Urothelium cell line (cell line): ENCODE results near the gene MAU2.
"Not testable (repeated sequence)": the region's sequence is repeated elsewhere in the genome, so short reads cannot be mapped to it uniquely, and the experiment has no call there.

Experiments used
- DNase-seq: peaks from one replicate; pipeline ENCODE4 v3.0.0; 2011; ENCODE audit warnings: low spot score, mixed read lengths
- FAIRE-seq: peaks from 2 replicates; lab custom pipeline; 2011; peaks lifted over from hg19 to GRCh38; lab: Jason Lieb, UNC

The MAU2 gene

GRCh38 chr19:19343762-19344161 is 23.1 kb downstream of the MAU2 start:
- FAIRE-seq, result no peak
- DNase-seq, result no peak

DNA sequence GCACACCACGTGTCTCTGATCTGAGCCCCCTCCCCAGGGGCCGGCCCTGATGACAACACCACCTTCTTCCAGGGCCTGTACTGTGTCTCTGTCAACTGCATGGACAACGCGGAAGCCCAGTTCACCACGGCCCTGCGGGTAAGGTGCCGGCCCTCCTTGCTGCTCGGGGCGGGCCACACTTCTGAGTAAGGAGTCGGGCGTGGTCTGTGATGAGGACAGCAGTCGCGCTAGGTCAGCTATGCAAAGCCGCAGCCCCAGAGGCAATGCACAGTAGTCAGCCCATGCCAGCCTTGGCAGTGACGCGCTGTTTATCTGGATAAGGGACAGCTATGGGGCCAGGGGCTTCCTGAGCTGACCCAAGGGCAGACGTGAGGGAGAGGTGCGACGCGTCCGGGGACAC is 24.6 kb downstream of the MAU2 start:
- DNase-seq, result no peak
- FAIRE-seq, result no peak

DNA sequence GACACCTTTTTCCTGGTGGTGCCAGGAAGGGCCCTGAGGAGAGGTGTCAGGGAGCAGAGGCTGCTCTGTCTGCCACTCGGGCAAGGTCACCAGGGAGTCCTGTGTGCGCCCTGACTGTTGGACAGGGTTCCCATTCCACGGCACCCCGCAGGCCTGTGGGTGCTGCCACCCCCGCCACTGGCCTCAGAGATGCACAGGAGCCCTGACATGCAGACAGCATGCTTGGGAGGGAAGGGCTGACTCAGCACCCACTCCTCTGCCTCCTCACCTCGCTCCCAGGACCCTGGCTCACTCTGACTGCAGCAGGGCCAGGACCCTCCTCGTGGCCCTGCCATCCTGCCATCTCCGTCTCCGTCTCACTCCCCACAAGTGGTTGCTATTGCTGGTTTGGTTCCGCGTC is 25.3 kb downstream of the MAU2 start:
- no peak for DNase-seq
- FAIRE-seq, result no peak

- FAIRE-seq, result no peak
- DNase-seq, result no peak
Observed at GRCh38 chr19:19347401-19348110, 26.9 kb downstream of the MAU2 start.

- FAIRE-seq (no peak), DNase-seq (no peak)
Observed at GRCh38 chr19:19348266-19348665, 27.6 kb downstream of the MAU2 start.

GRCh38 chr19:19349365-19349764 is 28.7 kb downstream of the MAU2 start:
- FAIRE-seq (no peak), DNase-seq (no peak)

- not testable (repeated sequence) for FAIRE-seq, DNase-seq
Observed at GRCh38 chr19:19350756-19351155, 30.1 kb downstream of the MAU2 start.

DNA sequence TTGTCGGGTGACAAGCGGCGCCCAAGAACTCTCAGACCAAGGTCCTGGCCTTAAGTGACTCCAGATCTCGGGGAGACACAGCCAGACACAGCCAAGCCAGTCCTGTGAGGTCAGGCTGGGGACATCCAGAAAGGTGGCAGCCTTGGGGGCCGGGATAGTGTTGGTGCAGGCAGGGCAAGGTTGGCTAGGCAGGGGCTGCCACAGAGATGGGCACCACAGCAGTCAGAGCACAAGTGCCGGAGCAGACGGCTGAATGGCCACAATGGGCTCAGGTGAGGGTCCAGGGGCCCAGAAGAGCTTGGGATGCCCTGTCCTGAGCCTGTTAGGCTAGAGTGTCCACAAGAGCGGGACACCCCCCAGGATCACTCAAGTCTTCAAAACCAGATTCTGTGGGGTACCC is 32.2 kb downstream of the MAU2 start:
- no peak for FAIRE-seq
- DNase-seq, result no peak

DNA sequence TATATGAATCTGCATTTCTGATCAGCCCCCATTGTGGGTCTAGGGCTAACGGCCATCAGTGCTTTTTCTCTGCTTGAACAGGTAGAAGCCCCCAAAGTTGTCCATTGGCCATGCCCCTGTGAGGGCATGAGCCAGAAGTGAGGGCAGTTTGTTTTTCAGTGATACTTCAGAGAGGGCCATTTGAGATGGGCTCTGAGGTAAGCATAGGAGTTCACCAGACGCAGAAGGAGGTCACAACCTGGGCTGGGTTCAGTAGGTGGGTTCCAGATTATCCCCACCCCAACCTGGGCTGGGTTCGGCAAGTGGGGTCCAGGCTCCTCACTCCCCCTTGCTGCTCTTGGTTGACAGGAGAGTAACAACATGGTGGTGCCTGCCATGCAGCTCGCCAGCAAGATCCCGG is 33.4 kb downstream of the MAU2 start:
- no peak for FAIRE-seq
- no peak for DNase-seq

DNA sequence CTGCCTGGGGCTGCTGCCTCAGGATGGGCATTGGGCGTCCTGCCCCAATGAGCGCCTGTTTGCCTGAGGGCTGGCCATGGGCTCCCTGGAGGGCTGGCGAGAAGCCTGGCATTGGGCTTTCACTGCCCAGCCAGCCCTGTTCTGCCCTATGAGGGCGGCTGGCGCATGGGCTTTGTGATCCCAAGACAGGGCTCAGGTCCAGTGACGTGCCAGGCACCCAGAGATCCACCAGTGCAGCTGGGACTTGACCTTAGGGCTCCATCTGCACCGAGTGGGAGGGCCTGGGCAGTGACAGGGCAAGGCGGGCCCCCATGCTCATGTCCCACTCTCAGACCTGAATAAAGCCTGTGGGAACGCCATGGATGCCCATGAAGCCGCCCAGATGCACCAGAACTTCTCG is 34.3 kb downstream of the MAU2 start:
- DNase-seq, result no peak
- FAIRE-seq, result no peak

DNA sequence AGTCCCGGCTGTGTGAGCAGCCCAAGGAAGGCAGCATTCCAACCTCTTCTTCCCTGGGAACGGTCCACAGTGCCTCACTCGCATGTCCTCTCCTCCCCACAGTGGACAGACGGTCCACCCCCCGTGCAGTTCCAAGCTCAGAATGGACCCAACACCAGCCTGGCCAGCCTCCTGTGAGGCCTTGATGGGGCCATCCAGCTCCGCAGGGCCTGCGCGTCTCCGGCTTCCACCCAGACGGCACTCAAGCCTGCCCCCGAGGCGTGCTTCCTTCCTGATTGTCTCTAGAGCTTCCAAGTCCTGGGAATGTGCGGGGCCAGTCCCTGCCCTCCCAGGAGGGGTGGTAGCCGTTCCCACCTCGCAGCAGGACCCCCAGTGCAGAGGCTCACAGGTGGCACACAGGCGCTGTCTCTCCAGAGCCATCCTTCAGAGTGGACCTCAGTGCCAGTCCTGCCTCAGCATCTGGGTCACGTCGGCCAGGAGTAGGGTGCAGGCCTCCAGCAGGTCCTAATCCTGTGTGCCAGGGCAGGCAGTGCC is 35.0 kb downstream of the MAU2 start:
- FAIRE-seq, result no peak
- DNase-seq, result no peak

DNA sequence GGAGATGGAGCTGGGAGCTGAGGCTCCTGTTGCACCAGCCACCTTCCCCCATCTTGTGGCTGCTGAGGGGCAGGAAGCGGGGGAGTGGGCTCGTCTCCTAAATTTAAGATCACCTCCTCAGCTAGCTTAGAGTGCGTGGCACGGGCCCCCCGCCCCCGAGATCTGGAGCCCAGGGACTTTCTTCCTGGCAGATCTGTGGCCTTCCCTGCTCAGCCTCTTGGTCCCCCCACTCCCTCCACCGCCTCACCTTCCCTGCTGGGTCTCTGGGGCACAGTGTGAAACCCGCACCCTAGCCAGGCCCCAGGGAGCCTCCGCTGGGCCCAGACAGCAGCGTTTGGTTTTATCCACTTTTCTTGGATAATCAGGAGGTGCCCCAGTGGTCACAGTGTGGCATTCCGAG is 35.9 kb downstream of the MAU2 start:
- DNase-seq, result no peak
- no peak for FAIRE-seq

- FAIRE-seq (no peak), DNase-seq (no peak)
Observed at GRCh38 chr19:19356901-19357566, 36.4 kb downstream of the MAU2 start.

DNA sequence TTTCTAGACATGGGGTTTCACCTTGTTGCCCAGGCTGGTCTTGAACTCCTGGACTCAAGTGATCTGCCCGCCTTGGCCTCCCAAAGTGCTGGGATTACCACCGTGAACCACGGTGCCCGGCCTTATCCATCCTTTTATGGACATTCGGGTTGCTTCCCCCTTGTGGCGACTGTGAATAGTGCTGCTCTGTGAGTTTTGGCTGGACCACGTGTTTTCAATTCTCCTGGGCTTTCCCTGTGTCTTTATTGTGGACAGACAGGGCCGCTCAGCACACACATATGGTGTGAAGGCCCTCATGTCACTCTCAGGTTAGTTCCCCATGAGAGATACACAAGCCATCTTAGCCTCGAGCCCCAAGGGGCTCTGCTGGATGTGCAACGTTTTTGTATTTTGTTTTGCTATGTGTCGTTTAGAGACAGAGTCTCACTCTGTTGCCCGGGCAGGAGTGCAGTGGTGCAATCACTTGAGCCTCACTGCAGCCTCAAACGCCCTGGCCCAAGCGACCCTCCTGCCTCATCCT is 40.5 kb downstream of the MAU2 start:
- FAIRE-seq (no peak), DNase-seq (peak; percentile 60)

GRCh38 chr19:19362075-19362474 is 41.4 kb downstream of the MAU2 start:
- FAIRE-seq (no peak), DNase-seq (no peak)

DNA sequence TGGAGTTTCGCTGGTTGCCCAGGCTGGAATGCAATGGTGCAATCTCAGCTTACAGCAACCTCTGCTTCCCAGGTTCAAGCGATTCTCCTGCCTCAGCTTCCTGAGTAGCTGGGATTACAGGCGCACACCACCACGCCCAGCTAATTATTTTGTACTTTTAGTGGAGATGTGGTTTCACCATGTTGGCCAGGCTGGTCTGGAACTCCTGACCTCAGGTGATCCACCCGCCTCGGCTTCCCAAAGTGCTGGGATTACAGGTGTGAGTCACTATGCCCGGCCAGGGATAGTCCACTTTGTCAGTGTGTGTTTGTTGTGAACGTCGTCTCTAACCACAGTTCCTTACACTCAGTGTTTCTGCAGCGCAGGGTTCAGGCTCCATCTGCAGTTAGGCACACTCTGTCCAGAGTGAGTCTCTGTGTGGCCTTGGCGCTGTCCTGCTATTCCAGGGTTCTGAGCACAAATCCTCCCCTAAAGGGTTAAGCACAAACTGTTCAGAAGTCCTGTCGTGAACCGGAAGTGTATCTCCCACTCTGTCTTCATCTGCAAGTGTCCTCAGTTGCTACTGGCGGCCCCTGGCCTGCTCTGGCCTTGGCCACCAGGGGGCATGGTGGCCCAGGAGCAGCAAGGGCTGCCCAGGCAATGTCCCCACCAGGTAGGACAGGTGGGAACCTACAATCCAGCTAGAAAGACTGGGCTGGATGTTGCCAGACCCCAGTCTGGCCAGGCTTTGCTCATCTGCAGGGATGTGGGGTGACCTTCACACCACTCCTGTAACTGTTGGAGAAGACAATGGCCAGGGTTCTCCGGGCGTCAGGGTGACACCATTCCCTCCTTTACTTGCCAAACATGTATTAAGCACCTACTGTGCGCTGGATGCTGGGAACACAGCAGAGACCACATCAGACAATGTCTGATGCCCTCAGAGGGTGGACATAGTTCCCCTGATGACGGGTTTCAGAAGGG is 46.1 kb downstream of the MAU2 start:
- FAIRE-seq (no peak), DNase-seq (peak; percentile 67)

DNA sequence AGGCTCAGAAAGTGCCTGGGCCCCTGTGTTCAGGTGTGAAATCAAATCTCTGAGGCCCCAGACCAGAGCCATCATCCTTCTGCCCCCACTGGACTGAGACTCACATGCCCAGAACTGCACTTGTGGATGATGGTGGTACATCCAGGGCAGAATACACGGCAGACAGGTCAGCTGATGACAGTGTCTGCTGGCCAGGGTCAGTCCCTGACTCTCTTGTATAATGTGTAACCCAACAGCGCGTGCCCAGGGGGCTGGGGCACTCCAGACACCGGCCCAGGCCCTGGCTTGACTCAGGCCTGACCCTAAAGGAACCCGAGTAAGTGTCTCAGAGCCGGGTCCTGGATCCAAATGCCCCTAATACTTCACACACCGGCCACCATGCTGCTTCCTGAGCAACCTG is 47.5 kb downstream of the MAU2 start:
- FAIRE-seq (no peak), DNase-seq (no peak)

GRCh38 chr19:19371059-19371458 is 50.4 kb downstream of the MAU2 start:
- FAIRE-seq, result no peak
- peak; percentile 19 for DNase-seq

DNA sequence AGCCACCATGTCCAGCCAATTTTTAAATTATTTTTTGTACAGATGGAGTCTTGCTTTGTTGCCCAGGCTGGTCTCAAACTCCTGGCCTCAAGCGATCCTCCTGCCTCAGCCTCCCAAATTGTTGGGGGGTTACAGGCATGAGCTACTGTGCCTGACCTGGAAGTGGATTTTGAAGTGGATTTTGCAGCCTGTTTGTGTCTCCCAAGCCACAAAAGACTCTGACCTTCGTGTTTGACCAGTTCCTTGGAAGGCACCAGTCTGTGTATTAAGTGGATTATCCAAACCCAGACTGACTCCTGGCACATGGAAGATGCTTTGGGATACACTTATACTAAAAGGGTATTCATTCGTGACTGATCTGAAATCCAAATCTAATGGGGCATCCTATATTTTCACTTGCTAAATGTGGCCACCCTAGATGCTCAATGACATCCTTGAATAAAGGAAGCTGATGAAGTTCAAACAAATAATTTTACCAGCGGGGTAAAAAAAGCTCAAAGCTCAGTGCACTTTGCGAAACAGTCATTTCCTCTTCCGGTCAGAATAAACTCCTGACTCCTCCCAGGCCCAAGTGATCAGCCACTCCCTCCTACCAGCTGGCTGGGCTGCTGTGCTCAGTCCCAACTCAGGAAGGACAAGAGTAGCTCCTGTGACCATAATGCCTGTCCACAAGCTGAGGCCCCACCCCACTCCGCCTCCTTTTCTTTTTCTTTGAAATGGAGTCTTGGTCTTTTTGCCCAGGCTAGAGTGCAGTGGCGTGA is 52.2 kb downstream of the MAU2 start:
- FAIRE-seq (no peak), DNase-seq (no peak)

DNA sequence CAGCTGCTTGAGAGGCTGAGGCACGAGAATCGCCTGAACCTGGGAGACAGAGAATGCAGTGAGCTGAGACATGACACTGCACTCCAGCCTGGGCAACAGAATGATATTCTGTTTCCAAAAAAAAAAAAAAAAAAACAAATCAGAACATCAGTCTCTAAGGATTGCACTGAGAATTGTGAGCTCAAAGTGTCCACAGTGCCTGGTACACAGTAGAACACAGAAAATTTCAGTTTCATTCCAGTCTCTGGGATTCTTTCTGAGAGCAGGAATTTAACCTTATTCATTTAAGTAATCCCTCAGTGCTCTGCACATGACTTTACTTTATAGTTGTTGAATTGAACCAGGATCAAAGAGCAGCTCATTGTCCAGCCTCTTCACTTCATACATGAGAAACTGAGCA is 58.9 kb downstream of the MAU2 start:
- no peak for FAIRE-seq
- no peak for DNase-seq
